NB4 (cell line): ENCODE results near the gene ZNF267.
A peak's percentile ranks its signal among the peaks of the same experiment; 100 is the strongest.

Experiments
- DNase-seq: peaks from one replicate; pipeline ENCODE4 v3.0.0; 2010; ENCODE audit warnings: low read depth
- H3K4me3 ChIP-seq: one replicate; pipeline ENCODE4 v1.5.1; 2011; ENCODE audit warnings: mild to moderate bottlenecking, low read depth, low read length, moderate library complexity
- CTCF ChIP-seq: IDR thresholded peaks from one replicate; pipeline ENCODE4 v1.5.1; 2012; ENCODE audit warnings: low read depth, low read length
- MAX ChIP-seq: IDR thresholded peaks from 2 replicates; pipeline ENCODE4 v1.6.1; 2011; ENCODE audit warnings: low read depth, low read length
- MYC ChIP-seq: IDR thresholded peaks from 2 replicates; pipeline ENCODE4 v1.6.1; 2011; ENCODE audit warnings: low read depth, low read length
- POLR2A ChIP-seq: IDR thresholded peaks from 2 replicates; pipeline ENCODE4 v1.6.1; 2011; ENCODE audit warnings: mild to moderate bottlenecking; ENCODE audit not compliant: insufficient read length; ENCODE audit errors: extremely low read depth

Gene ZNF267

GRCh38 chr16:31861455-31861854, 12.2 kb upstream of the ZNF267 start:
- DNase-seq: no peak
- TF ChIP-seq CTCF (no peak), MYC (no peak), MAX (no peak), POLR2A (no peak)
- no peak overlapping the region for H3K4me3 ChIP-seq

GRCh38 chr16:31862761-31863160, 10.8 kb upstream of the ZNF267 start:
- H3K4me3 ChIP-seq: no peak overlapping the region
- no peak for DNase-seq
- TF ChIP-seq CTCF (no peak), POLR2A (no peak), MYC (no peak), MAX (no peak)

GRCh38 chr16:31868164-31868563, 5.4 kb upstream of the ZNF267 start:
- DNase-seq: no peak
- no peak overlapping the region for H3K4me3 ChIP-seq
- TF ChIP-seq POLR2A (no peak), CTCF (no peak), MYC (no peak), MAX (no peak)

GRCh38 chr16:31868691-31869167, 4.9 kb upstream of the ZNF267 start:
- peak; percentile 75 for DNase-seq
- no peak for TF ChIP-seq POLR2A
- TF ChIP-seq MAX: no peak
- peak; percentile 39 for TF ChIP-seq CTCF
- no peak overlapping the region for H3K4me3 ChIP-seq

- TF ChIP-seq MYC (peak; percentile 86), CTCF (no peak), MAX (peak; percentile 98)
- DNase-seq: peak; percentile 91
- H3K4me3 ChIP-seq: no peak overlapping the region
Observed at GRCh38 chr16:31869511-31870201, 4.0 kb upstream of the ZNF267 start.
